Astrocyte (in vitro differentiated cells and primary cell): ENCODE data around the gene ADARB2. TPM values are rescaled to one million over a fixed set of nuclear protein-coding genes. Genes with fewer than 3 reads are reported as not detected.
A peak's percentile ranks its signal among the peaks of the same experiment; 100 is the strongest.

Source experiments
- DNase-seq: peaks from one replicate; pipeline ENCODE4 v3.0.0-alpha.2; 2010; ENCODE audit warnings: low read depth
- FAIRE-seq: peaks from 2 replicates; lab custom pipeline; 2011; peaks lifted over from hg19 to GRCh38; lab: Jason Lieb, UNC
- H2AFZ ChIP-seq: 2 replicates; pipeline ENCODE4 v1.6.0; 2012; ENCODE audit warnings: low read depth, low read length, inconsistent platforms
- H3K27ac ChIP-seq: 2 replicates; pipeline ENCODE4 v1.5.1; 2011; ENCODE audit warnings: low read depth, low read length, inconsistent platforms
- H3K27me3 ChIP-seq: 2 replicates; pipeline ENCODE4 v1.6.0; 2011; ENCODE audit warnings: low read length, inconsistent platforms; ENCODE audit not compliant: insufficient read depth
- H3K36me3 ChIP-seq: 2 replicates; pipeline ENCODE4 v1.5.1; 2011; ENCODE audit warnings: low read length, inconsistent platforms; ENCODE audit not compliant: insufficient read depth
- H3K4me1 ChIP-seq: 2 replicates; pipeline ENCODE4 v1.5.1; 2011; ENCODE audit warnings: low read length, inconsistent platforms; ENCODE audit not compliant: insufficient read depth
- H3K4me2 ChIP-seq: 2 replicates; pipeline ENCODE4 v1.6.0; 2012; ENCODE audit warnings: low read length, inconsistent platforms
- H3K4me3 ChIP-seq: 2 replicates; pipeline ENCODE4 v1.5.1; 2011; ENCODE audit warnings: low read depth, mild to moderate bottlenecking, low read length, inconsistent platforms; ENCODE audit not compliant: insufficient read depth
- H3K79me2 ChIP-seq: 2 replicates; pipeline ENCODE4 v1.6.0; 2012; ENCODE audit warnings: mild to moderate bottlenecking, low read length, inconsistent platforms; ENCODE audit not compliant: insufficient read depth
- H3K9ac ChIP-seq: 2 replicates; pipeline ENCODE4 v1.6.0; 2012; ENCODE audit warnings: mild to moderate bottlenecking, low read length, inconsistent platforms
- H3K9me3 ChIP-seq: 2 replicates; pipeline ENCODE4 v1.5.1; 2012; ENCODE audit warnings: low read depth, mild to moderate bottlenecking, low read length, inconsistent platforms; ENCODE audit not compliant: insufficient read depth
- H4K20me1 ChIP-seq: 2 replicates; pipeline ENCODE4 v1.6.0; 2012; ENCODE audit warnings: low read length, inconsistent platforms; ENCODE audit not compliant: insufficient read depth
- H3K27ac Mint-ChIP-seq: one replicate; pipeline ENCODE4 v1.8.0; 2021; ENCODE audit warnings: mild to moderate bottlenecking, mixed read lengths; ENCODE audit not compliant: unreplicated experiment
- H3K27me3 Mint-ChIP-seq: one replicate; pipeline ENCODE4 v1.8.0; 2021; ENCODE audit warnings: low read depth, mixed read lengths; ENCODE audit not compliant: unreplicated experiment
- H3K36me3 Mint-ChIP-seq: one replicate; pipeline ENCODE4 v1.8.0; 2021; ENCODE audit warnings: low read depth, mixed read lengths; ENCODE audit not compliant: unreplicated experiment
- H3K4me1 Mint-ChIP-seq: one replicate; pipeline ENCODE4 v1.8.0; 2021; ENCODE audit warnings: low read depth, mixed read lengths; ENCODE audit not compliant: unreplicated experiment
- H3K4me3 Mint-ChIP-seq: one replicate; pipeline ENCODE4 v1.8.0; 2021; ENCODE audit warnings: mild to moderate bottlenecking, moderate library complexity, mixed read lengths; ENCODE audit not compliant: unreplicated experiment
- H3K9me3 Mint-ChIP-seq: one replicate; pipeline ENCODE4 v1.8.0; 2021; ENCODE audit warnings: mild to moderate bottlenecking, mixed read lengths; ENCODE audit not compliant: unreplicated experiment
- EZH2 ChIP-seq: IDR thresholded peaks from 2 replicates; pipeline ENCODE4 v1.6.1; 2012; ENCODE audit warnings: mild to moderate bottlenecking, low read length, inconsistent platforms; ENCODE audit not compliant: insufficient read depth
- total RNA-seq: library from RNA; stranded (reverse); gene quantifications from 2 replicates; pipeline ENCODE4 v1.2.1, GENCODE V29; 2021
- TF ChIP-seq, protein P1 (sequence below): IDR thresholded peaks from 2 replicates; pipeline ENCODE4 v1.5.1; 2011; ENCODE audit warnings: low read depth, mild to moderate bottlenecking, inconsistent platforms, low read length, moderate library complexity; ENCODE audit not compliant: insufficient read depth

ADARB2 gene
- total RNA-seq, 1 donor from 2014 or later = 0.18 TPM

DNA sequence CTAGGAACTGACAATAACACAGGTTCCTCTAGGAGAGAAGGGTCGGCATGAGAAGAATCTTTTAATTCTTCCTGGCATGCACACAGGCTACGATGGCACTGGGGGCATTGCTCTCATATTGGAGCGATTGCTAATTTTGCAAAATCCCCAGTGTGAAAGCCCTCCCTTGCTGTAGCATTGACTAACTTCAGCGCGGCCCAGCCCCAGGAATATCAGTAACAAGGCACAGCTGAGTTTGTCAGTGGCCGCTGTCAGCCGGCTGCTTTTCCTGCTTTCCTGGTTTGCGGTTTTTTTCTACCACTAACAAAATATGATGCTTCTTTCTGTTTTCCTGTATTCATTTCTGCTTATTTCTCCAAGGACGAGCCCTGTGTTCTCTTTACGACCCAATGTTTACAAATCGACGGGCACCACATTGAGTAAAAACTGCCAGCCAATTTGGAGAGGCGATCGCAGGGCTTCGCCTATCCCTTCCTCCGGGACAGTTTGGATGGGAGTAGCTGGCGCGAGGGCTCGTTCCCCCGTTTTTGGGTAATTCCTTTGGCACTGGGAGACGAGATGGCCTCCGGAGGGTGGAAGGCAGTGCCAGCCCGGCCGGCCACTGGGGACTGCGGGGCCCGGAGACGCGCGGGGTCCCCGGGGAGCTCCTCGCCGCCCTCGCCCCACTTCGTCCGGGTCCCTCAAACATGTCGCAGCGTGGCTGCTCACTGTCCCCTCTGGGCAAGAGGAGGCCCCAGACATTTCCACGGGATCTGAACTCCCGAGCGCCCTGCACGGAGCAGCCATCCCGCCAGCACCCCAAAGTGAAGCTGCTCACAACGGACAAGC, 967 bp downstream of the ADARB2 start:
- Histone ChIP-seq H3K9ac (no peak overlapping the region), H4K20me1 (no peaks in the 10 kb centered on the region), H3K27me3 (peaks cover 12% of the 10 kb centered on the region), H3K4me3 (no peak overlapping the region), H3K4me2 (no peak overlapping the region), H3K79me2 (no peaks in the 10 kb centered on the region), H3K9me3 (no peaks in the 10 kb centered on the region), H3K36me3 (no peaks in the 10 kb centered on the region), H3K4me1 (no peaks in the 10 kb centered on the region), H2AFZ (no peak overlapping the region), H3K27ac (no peak overlapping the region)
- Mint-ChIP-seq H3K4me1 (peaks cover 8% of the 10 kb centered on the region), H3K4me3 (peak overlapping the region; percentile 87), H3K27ac (no peak overlapping the region), H3K27me3 (peaks cover 38% of the 10 kb centered on the region), H3K36me3 (no peaks in the 10 kb centered on the region), H3K9me3 (no peaks in the 10 kb centered on the region)
- DNase-seq = no peak
- no peak for FAIRE-seq
- no peak for TF ChIP-seq EZH2
- TF ChIP-seq, protein P1, sequence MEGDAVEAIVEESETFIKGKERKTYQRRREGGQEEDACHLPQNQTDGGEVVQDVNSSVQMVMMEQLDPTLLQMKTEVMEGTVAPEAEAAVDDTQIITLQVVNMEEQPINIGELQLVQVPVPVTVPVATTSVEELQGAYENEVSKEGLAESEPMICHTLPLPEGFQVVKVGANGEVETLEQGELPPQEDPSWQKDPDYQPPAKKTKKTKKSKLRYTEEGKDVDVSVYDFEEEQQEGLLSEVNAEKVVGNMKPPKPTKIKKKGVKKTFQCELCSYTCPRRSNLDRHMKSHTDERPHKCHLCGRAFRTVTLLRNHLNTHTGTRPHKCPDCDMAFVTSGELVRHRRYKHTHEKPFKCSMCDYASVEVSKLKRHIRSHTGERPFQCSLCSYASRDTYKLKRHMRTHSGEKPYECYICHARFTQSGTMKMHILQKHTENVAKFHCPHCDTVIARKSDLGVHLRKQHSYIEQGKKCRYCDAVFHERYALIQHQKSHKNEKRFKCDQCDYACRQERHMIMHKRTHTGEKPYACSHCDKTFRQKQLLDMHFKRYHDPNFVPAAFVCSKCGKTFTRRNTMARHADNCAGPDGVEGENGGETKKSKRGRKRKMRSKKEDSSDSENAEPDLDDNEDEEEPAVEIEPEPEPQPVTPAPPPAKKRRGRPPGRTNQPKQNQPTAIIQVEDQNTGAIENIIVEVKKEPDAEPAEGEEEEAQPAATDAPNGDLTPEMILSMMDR = no peak

DNA sequence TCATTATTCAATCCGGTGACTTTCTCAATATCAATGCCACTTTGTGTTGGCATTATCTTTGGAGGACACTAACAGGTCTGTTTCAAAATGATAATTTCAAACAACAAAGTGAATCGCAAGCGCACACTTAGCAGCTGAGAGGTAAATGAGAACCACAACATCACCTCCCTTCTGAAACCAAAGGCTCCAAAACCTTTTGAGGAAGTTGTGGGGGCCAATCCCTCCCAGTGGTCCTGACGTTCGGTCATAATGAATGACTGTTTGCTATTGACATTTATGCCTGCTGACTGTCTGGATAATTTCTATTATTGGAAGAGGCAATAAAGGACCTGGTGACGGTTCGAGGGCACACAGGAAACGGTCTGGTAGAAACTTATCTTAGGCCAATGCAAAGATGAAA, 1.8 kb downstream of the ADARB2 start:
- Mint-ChIP-seq H3K27me3 (peaks cover 30% of the 10 kb centered on the region), H3K27ac (no peak overlapping the region), H3K4me3 (no peak overlapping the region), H3K36me3 (no peaks in the 10 kb centered on the region), H3K4me1 (peaks cover 9% of the 10 kb centered on the region), H3K9me3 (no peaks in the 10 kb centered on the region)
- no peak overlapping the region for H3K4me3 ChIP-seq
- no peak for TF ChIP-seq EZH2
- H3K9ac ChIP-seq = no peak overlapping the region
- no peaks in the 10 kb centered on the region for H3K4me1 ChIP-seq
- no peak overlapping the region for H3K4me2 ChIP-seq
- H3K27me3 ChIP-seq = peaks cover 12% of the 10 kb centered on the region
- FAIRE-seq (no peak), DNase-seq (no peak)
- no peak overlapping the region for H2AFZ ChIP-seq
- no peaks in the 10 kb centered on the region for H4K20me1 ChIP-seq
- H3K79me2 ChIP-seq = no peaks in the 10 kb centered on the region
- H3K27ac ChIP-seq = no peak overlapping the region
- no peaks in the 10 kb centered on the region for H3K36me3 ChIP-seq
- H3K9me3 ChIP-seq = no peaks in the 10 kb centered on the region

DNA sequence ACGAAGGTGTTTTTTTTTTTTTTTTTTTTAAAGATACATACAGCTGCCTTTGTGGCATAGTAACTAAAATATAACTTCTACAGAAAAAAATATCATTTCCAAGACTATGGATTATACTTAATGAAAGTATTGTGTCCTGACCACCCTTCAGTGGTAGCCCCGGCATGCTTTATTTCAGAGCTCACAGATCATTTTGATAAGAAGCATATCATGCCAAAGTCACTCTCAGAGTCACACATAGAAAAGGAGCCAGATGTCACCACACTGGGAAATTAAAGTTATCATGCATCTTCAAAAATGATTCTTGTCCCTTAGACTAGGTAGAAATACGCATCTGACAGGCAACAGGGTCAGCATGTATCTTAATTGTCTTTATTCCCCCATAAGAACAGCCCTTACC, 3.0 kb downstream of the ADARB2 start:
- H3K9ac ChIP-seq = no peak overlapping the region
- H3K4me3 ChIP-seq = no peak overlapping the region
- H3K79me2 ChIP-seq = no peaks in the 10 kb centered on the region
- Mint-ChIP-seq H3K4me1 (peaks cover 9% of the 10 kb centered on the region), H3K9me3 (no peaks in the 10 kb centered on the region), H3K4me3 (no peak overlapping the region), H3K36me3 (no peaks in the 10 kb centered on the region), H3K27me3 (peaks cover 18% of the 10 kb centered on the region), H3K27ac (no peak overlapping the region)
- H2AFZ ChIP-seq = no peak overlapping the region
- H3K4me2 ChIP-seq = no peak overlapping the region
- DNase-seq (no peak), FAIRE-seq (no peak)
- H3K4me1 ChIP-seq = no peaks in the 10 kb centered on the region
- peaks cover 12% of the 10 kb centered on the region for H3K27me3 ChIP-seq
- TF ChIP-seq EZH2 = no peak
- TF ChIP-seq, protein P1 = no peak
- H4K20me1 ChIP-seq = no peaks in the 10 kb centered on the region
- no peaks in the 10 kb centered on the region for H3K36me3 ChIP-seq
- no peaks in the 10 kb centered on the region for H3K9me3 ChIP-seq
- no peak overlapping the region for H3K27ac ChIP-seq
